ENCODE measurements around the gene MDK. TPM values are rescaled to one million over a fixed set of nuclear protein-coding genes. Genes with fewer than 3 reads are reported as not detected.

Gene MDK
- total and polyA plus RNA-seq, 2 experiments from 2014 or later = 388 to 477 TPM

DNA sequence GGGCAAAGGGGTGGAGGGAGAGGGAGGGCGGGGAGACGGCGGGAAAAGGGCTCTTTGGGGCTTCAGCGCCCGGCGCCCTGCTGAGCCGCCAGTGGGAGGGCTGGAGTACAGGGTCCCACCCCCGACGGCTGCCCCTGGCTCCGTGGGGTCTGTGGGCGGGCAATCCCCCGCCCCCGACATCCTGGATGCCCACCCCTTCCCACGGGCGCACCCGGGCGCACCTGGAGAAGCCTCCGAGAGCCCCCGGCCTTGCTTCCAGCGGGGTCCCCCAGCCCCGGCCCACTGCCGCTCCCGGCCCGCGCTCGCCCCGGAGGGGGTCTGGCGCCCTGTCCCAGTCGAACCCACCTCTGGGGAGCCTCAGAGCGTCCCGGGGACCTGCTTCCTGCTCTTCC, 9.7 kb downstream of the MDK start (continued):
- no peak for TF ChIP-seq STAT1 (IDR thresholded peaks at IDR 0.05; ENCODE audit: unreplicated experiment)
- TF ChIP-seq, protein P1, sequence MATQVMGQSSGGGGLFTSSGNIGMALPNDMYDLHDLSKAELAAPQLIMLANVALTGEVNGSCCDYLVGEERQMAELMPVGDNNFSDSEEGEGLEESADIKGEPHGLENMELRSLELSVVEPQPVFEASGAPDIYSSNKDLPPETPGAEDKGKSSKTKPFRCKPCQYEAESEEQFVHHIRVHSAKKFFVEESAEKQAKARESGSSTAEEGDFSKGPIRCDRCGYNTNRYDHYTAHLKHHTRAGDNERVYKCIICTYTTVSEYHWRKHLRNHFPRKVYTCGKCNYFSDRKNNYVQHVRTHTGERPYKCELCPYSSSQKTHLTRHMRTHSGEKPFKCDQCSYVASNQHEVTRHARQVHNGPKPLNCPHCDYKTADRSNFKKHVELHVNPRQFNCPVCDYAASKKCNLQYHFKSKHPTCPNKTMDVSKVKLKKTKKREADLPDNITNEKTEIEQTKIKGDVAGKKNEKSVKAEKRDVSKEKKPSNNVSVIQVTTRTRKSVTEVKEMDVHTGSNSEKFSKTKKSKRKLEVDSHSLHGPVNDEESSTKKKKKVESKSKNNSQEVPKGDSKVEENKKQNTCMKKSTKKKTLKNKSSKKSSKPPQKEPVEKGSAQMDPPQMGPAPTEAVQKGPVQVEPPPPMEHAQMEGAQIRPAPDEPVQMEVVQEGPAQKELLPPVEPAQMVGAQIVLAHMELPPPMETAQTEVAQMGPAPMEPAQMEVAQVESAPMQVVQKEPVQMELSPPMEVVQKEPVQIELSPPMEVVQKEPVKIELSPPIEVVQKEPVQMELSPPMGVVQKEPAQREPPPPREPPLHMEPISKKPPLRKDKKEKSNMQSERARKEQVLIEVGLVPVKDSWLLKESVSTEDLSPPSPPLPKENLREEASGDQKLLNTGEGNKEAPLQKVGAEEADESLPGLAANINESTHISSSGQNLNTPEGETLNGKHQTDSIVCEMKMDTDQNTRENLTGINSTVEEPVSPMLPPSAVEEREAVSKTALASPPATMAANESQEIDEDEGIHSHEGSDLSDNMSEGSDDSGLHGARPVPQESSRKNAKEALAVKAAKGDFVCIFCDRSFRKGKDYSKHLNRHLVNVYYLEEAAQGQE (IDR thresholded peaks at IDR 0.05; ENCODE audit: unreplicated experiment) = no peak
- no peak for TF ChIP-seq ETS1 (IDR thresholded peaks at IDR 0.05)
- TF ChIP-seq CREB1 (CRISPR knock-in tag; IDR thresholded peaks at IDR 0.05; ENCODE audit: low read depth) = no peak
- no peak for TF ChIP-seq NANOG (IDR thresholded peaks at IDR 0.05; ENCODE audit: borderline replicate concordance)
- no peak for TF ChIP-seq ZNF114 (CRISPR knock-in tag; IDR thresholded peaks at IDR 0.05)
- no peak for TF ChIP-seq EZH2phosphoT487 (IDR thresholded peaks at IDR 0.05; ENCODE audit: unreplicated experiment)
- TF ChIP-seq POLR2AphosphoS5 (IDR thresholded peaks at IDR 0.05; ENCODE audit: low read depth) = no peak

GRCh38 chr11:46391578-46392420, 10.3 kb downstream of the MDK start, which contains the start of gene CHRM4:
Gene CHRM4 (minus strand): TSS chr11:46391776. CDS start chr11:46386557, 5,219 bp downstream.
- peaks cover 30% of the 10 kb centered on the region for H3K4me1 Mint-ChIP-seq
- peak; percentile 6 for ATAC-seq
- TF ChIP-seq EZH2phosphoT487 (IDR thresholded peaks at IDR 0.05; ENCODE audit: unreplicated experiment) (no peak), NANOG (IDR thresholded peaks at IDR 0.05; ENCODE audit: borderline replicate concordance) (no peak), ZNF114 (CRISPR knock-in tag; IDR thresholded peaks at IDR 0.05) (no peak), JUNB (IDR thresholded peaks at IDR 0.05; ENCODE audit: unreplicated experiment) (no peak), STAT1 (IDR thresholded peaks at IDR 0.05; ENCODE audit: unreplicated experiment) (no peak), ZNF331 (CRISPR knock-in tag; IDR thresholded peaks at IDR 0.05; ENCODE audit: low read depth) (no peak), CREB1 (CRISPR knock-in tag; IDR thresholded peaks at IDR 0.05; ENCODE audit: low read depth) (peak; percentile 54; the same call in 1 of the 2 replicates), EZH2 (IDR thresholded peaks at IDR 0.05; ENCODE audit: low read depth, unreplicated experiment) (no peak), POLR2AphosphoS5 (IDR thresholded peaks at IDR 0.05; ENCODE audit: low read depth) (no peak)
- TF ChIP-seq, protein P2, sequence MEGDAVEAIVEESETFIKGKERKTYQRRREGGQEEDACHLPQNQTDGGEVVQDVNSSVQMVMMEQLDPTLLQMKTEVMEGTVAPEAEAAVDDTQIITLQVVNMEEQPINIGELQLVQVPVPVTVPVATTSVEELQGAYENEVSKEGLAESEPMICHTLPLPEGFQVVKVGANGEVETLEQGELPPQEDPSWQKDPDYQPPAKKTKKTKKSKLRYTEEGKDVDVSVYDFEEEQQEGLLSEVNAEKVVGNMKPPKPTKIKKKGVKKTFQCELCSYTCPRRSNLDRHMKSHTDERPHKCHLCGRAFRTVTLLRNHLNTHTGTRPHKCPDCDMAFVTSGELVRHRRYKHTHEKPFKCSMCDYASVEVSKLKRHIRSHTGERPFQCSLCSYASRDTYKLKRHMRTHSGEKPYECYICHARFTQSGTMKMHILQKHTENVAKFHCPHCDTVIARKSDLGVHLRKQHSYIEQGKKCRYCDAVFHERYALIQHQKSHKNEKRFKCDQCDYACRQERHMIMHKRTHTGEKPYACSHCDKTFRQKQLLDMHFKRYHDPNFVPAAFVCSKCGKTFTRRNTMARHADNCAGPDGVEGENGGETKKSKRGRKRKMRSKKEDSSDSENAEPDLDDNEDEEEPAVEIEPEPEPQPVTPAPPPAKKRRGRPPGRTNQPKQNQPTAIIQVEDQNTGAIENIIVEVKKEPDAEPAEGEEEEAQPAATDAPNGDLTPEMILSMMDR (conservative IDR thresholded peaks at IDR 0.05; ENCODE audit: low read depth in 2 of 2) = peak; percentile 28 to 70; a peak in 3 of 4 replicates
- TF ChIP-seq, protein P1 (IDR thresholded peaks at IDR 0.05; ENCODE audit: unreplicated experiment) = peak; percentile 37

More at GRCh38 chr11:46391578-46392420, 10.3 kb downstream of the MDK start, which contains the start of gene CHRM4:
- Histone ChIP-seq H3K4me3 (peak within 1 kb of the TSS; percentile 76), H4K20me1 (replicated peaks; ENCODE audit: insufficient read depth) (peaks cover 7% of the 10 kb centered on the region), H2AFZ (peak within 1 kb of the TSS; percentile 28; the same call in 1 of the 2 replicates), H3K4me2 (peak within 1 kb of the TSS; percentile 88), H3F3A (replicated peaks; ENCODE audit: low read depth) (peaks cover 18% of the 10 kb centered on the region), H3K4me1 (ENCODE audit: insufficient read depth) (peaks cover 28% of the 10 kb centered on the region), H3K27ac (ENCODE audit: low read depth) (no peak within 1 kb of the TSS), H3K9me2 (ENCODE audit: insufficient read depth) (no peaks in the 10 kb centered on the region), H3K79me2 (replicated peaks; ENCODE audit: insufficient read depth) (no peaks in the 10 kb centered on the region), H3K36me3 (ENCODE audit: insufficient read depth) (no peaks in the 10 kb centered on the region), H3K27me3 (ENCODE audit: insufficient read depth) (peaks cover 63% of the 10 kb centered on the region)
- peaks cover 56% of the 10 kb centered on the region for H3K27me3 Mint-ChIP-seq (ENCODE audit: insufficient read depth, low read depth, poor library complexity)
- H3K36me3 Mint-ChIP-seq (ENCODE audit: low read depth) = peaks cover 6% of the 10 kb centered on the region; the same call in 1 of the 3 replicates
- no peak within 1 kb of the TSS for H3K27ac Mint-ChIP-seq
- no peaks in the 10 kb centered on the region; the same call in 2 of the 3 replicates for H3K9me3 Mint-ChIP-seq
- H3K4me3 Mint-ChIP-seq = peak within 1 kb of the TSS; percentile 78
- peak; percentile 70 for DNase-seq (ENCODE audit: low spot score)

All from GM23338 (cell line).